Measurements from ENCODE around the gene SNX25. TPM values are rescaled to one million over a fixed set of nuclear protein-coding genes. Genes with fewer than 3 reads are reported as not detected.

SNX25 gene
- total RNA-seq, 2 donors from 2014 or later, result 15.8 to 17.9 TPM

DNA sequence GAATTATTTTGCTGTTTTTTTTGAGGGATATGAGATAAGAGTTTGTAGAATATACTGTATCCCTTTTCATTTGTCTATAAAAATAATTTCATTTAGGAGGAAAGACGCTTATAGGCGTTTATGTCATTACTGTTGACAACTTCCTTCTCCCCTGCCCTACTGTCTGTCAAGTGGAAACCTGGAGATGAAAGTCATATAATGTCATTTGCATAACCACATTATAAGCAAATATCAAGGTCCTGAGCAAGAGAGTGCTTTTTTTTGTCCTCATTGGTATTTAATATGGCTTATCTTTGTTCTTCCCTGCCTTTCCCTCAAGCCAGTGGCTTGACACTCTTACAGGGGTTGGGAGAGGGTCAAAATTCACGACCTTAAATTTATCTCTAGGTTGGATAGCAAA is 130.5 kb downstream of the SNX25 start:
- ATAC-seq (replicated peaks in 1 of 2), result no peak
- H3K9me3 Mint-ChIP-seq, result peaks cover 0 to 2% of the 10 kb centered on the region in 2 donors
- H3K27me3 Mint-ChIP-seq (ENCODE audit: low read depth), result no peaks in the 10 kb centered on the region
- no peak overlapping the region for H3K4me3 Mint-ChIP-seq
- DNase-seq, result no peak
- H3K4me1 Mint-ChIP-seq (ENCODE audit: low read depth), result peaks cover 39% of the 10 kb centered on the region
- no peak overlapping the region for H3K27ac Mint-ChIP-seq
- H3K36me3 Mint-ChIP-seq (ENCODE audit: insufficient read depth in 2 of 2), result peaks cover 6 to 12% of the 10 kb centered on the region in 2 donors

DNA sequence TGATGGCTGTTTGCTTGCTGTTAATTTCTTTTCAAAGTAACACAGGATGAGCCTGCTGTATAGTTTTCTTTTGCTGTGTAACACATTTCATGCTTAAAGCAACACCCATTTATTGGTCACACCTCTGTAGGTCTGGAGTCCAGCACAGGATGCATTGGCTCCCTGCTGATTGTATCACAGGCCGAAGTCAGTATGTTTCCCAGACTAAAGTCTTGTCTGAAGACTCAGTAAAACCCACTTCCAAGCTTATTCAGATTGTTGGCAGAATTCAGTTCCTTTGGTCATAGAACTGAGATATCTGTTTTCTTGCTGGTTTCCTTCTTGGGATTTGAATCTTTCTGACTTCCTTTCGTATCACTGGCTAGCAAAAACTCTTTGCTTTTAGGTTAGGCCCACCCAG is 132.0 kb downstream of the SNX25 start:
- Mint-ChIP-seq H3K36me3 (ENCODE audit: insufficient read depth in 2 of 2) (peaks cover 6 to 11% of the 10 kb centered on the region in 2 donors), H3K9me3 (peaks cover 0 to 2% of the 10 kb centered on the region in 2 donors), H3K27me3 (ENCODE audit: low read depth) (no peaks in the 10 kb centered on the region), H3K27ac (no peak overlapping the region), H3K4me3 (no peak overlapping the region), H3K4me1 (ENCODE audit: low read depth) (peaks cover 45% of the 10 kb centered on the region)
- ATAC-seq (replicated peaks in 1 of 2) (no peak), DNase-seq (no peak)

DNA sequence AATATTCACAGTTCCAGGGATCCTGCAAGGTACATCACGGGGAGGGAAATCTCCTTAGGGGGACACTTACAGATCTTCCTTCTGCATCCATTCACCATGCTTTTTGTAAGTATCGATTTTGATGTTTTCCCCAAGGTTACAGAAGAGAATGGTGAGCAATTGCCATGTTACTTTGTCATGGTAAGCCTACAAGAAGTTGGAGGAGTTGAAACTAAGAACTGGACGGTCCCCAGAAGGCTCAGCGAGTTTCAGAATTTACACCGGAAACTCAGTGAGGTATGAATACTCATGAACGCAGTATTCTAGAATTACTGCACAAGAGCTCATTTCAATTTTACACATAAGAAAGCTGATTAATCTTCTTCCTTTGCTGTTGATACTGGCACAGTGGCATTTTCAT is 132.4 kb downstream of the SNX25 start:
- no peaks in the 10 kb centered on the region for H3K27me3 Mint-ChIP-seq (ENCODE audit: low read depth)

DNA sequence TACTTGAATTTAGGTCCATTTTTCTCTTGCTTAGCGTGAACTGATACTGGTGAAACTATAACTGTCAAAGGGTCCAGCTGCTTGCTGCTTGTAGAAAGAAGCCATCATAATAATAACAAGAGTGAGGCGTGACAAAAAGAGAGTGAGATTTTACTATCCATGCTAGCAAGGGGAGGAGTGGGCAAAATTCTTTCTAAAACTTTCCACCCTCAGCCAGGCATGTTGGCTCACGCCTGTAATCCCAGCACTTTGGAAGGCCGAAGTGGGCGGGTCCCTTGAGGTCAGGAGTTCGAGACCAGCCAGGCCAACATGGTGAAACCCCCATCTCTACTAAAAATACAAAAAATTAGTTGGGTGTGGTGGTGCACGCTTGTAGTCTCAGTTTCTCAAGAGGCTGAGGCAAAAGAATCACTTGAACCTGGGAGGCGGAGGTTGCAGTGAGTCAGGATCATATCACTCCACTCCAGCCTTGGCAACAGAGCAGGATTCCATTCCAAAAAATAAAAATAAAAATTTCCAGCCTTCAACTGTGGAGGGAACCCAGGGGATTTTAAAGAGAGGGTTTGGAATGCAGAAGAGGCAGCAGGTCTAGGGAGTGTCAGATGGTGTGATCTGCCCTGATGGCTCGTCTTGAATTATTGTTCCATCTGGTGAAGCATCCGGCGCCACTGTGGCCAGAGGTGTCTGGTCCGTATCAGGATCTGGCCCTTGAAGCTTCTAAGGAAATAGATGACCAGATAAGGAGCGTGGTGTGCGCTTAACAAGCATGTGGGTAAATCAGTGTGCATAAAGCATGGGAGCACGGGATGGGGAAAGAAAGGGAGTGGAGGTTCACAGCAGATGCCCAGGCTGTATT is 134.6 kb downstream of the SNX25 start:
- no peak for DNase-seq
- peak; percentile 36 to 41 for ATAC-seq (replicated peaks in 1 of 2)
- H3K36me3 Mint-ChIP-seq (ENCODE audit: insufficient read depth in 2 of 2), result peaks cover 6% of the 10 kb centered on the region in 2 donors
- peak overlapping the region; percentile 50 to 76 for H3K4me3 Mint-ChIP-seq
- no peaks in the 10 kb centered on the region for H3K27me3 Mint-ChIP-seq (ENCODE audit: low read depth)
- H3K27ac Mint-ChIP-seq, result peak overlapping the region; percentile 92
- peaks cover 45% of the 10 kb centered on the region for H3K4me1 Mint-ChIP-seq (ENCODE audit: low read depth)
- H3K9me3 Mint-ChIP-seq, result peaks cover 0 to under 1% of the 10 kb centered on the region in 2 donors

More for the DNA sequence above, 132.4 kb downstream of the SNX25 start:
- Mint-ChIP-seq H3K4me1 (ENCODE audit: low read depth) (peaks cover 45% of the 10 kb centered on the region), H3K9me3 (peaks cover 0 to 2% of the 10 kb centered on the region in 2 donors), H3K4me3 (peak overlapping the region in 1 of 2 donors; percentile 7), H3K36me3 (ENCODE audit: insufficient read depth in 2 of 2) (peaks cover 7 to 11% of the 10 kb centered on the region in 2 donors), H3K27ac (peak overlapping the region; percentile 25)
- ATAC-seq (replicated peaks in 1 of 2) (peak; percentile 63 to 83), DNase-seq (peak in 1 of 2 donors; percentile 22)

DNA sequence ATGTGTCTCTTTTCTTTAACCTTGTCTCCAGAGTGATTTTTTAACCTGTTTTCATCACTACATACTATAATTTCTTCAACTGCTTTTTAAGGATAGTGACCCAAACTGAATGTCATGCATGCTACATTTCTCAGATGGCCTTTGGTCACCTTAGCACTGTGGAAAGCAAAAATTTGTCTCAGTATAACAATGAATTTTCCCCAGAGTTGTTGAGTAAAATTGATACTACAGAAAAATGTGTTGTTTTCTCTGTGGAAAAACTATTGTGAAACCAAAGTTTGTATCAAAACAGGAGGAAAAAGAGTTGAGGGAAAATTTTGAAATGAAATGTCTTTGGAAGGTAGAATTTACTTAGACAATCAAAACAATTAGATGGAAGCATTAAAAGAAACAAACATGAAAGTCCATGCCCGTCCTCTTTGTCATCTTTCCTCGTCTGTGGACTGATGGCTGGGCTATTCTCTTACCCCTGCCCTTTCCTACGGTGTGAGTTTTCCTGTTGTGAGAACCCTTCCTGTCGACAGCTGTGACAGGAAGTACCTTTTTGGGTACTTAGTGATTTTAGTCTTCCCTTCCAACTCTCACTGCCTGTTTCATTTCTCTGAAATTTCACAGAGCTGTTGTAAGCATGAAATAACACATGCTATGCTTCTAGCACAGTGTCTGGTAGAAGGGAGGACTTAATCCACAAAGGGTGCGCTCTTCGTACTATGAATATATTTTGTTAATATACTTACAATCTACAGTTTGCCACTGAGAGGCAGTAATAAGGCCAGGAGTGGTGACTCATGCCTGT is 135.5 kb downstream of the SNX25 start:
- peak overlapping the region; percentile 92 for H3K27ac Mint-ChIP-seq
- peak overlapping the region; percentile 50 to 76 for H3K4me3 Mint-ChIP-seq
- DNase-seq (no peak), ATAC-seq (replicated peaks in 1 of 2) (peak; percentile 35 to 39)
- H3K27me3 Mint-ChIP-seq (ENCODE audit: low read depth), result no peaks in the 10 kb centered on the region
- no peaks in the 10 kb centered on the region for H3K9me3 Mint-ChIP-seq
- peaks cover 3% of the 10 kb centered on the region in 2 donors for H3K36me3 Mint-ChIP-seq (ENCODE audit: insufficient read depth in 2 of 2)
- H3K4me1 Mint-ChIP-seq (ENCODE audit: low read depth), result peaks cover 40% of the 10 kb centered on the region

DNA sequence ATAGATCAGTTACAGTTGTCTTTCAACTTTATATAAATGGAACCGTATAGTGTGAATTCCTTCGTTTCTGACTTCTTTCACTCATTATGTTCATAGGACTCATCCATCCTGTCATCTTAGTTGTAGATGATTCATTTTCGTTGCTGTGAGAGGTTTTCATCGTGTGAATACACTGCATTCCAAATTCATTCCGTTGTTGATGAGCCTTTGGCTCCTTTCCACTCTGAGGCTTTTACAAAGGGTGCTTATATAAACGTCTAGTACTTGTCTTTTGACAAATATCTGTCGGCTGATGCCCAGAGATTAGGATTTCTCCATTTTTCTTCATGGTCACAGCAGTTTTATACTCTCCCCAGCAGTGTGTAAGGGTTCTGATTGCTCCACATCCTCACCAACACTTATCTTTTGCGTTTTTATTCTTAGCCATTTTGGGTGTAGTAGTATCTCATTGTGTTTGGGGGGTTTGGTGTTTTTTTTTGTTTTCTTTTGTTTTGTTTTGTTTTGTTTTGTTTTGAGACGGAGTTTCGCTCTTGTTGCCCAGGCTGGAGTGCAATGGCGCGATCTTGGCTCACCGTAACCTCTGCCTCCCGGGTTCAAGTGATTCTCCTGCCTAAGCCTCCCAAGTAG is 137.7 kb downstream of the SNX25 start:
- no peak for DNase-seq
- Mint-ChIP-seq H3K4me3 (no peak overlapping the region), H3K27ac (no peak overlapping the region), H3K36me3 (ENCODE audit: insufficient read depth in 2 of 2) (peaks cover 3 to 4% of the 10 kb centered on the region in 2 donors), H3K27me3 (ENCODE audit: low read depth) (no peaks in the 10 kb centered on the region), H3K9me3 (no peaks in the 10 kb centered on the region), H3K4me1 (ENCODE audit: low read depth) (peaks cover 31% of the 10 kb centered on the region)
- ATAC-seq (replicated peaks in 1 of 2), result no peak

DNA sequence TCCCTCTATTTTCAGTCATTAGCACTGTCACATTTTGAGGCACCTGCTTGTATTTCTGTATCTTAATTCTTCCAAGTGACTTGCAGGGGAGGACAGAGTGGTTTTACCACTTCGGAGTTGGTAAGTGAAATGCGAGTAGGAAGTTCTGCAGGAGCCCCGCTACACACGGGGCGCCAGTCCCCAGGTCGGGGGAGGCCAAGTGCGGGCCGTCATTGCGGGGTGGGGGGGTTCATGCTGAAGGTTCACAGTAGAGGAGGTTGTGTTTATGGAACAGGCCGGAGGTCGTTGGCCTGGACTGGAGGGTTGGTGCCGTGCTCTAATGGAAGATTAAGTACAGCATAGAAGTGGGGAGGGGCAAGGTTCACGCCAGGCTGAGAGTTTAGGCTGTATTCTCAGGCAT is 142.3 kb downstream of the SNX25 start:
- H3K27ac Mint-ChIP-seq, result no peak overlapping the region
- no peaks in the 10 kb centered on the region for H3K27me3 Mint-ChIP-seq (ENCODE audit: low read depth)
- no peak overlapping the region for H3K4me3 Mint-ChIP-seq
- H3K4me1 Mint-ChIP-seq (ENCODE audit: low read depth), result peaks cover under 1% of the 10 kb centered on the region
- DNase-seq (no peak), ATAC-seq (replicated peaks in 1 of 2) (no peak)
- H3K36me3 Mint-ChIP-seq (ENCODE audit: insufficient read depth in 2 of 2), result peaks cover 3 to 4% of the 10 kb centered on the region in 2 donors
- no peaks in the 10 kb centered on the region for H3K9me3 Mint-ChIP-seq

DNA sequence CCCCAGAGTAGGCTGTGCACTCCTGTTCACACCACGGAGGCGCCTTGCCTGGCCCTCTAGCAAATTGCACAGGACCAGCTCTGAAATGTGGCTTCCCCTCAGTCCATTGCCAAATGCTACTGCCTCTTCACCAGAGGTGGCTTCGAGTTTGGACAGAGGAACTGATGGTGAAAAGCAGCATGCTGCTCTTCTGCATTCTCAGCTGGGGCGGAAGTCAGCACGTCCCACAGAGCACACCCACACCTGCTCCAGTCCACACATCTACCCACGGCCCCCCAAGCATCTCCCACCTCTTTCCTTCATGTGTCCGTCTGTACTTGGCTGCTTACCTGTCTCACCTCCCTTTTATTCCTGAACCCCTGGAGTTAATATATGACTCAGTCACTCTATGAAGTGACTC is 142.8 kb downstream of the SNX25 start:
- H3K27me3 Mint-ChIP-seq (ENCODE audit: low read depth), result no peaks in the 10 kb centered on the region
- DNase-seq (no peak), ATAC-seq (replicated peaks in 1 of 2) (no peak)
- peaks cover 5% of the 10 kb centered on the region for H3K4me1 Mint-ChIP-seq (ENCODE audit: low read depth)
- H3K36me3 Mint-ChIP-seq (ENCODE audit: insufficient read depth in 2 of 2), result peaks cover 1 to 3% of the 10 kb centered on the region in 2 donors
- no peaks in the 10 kb centered on the region for H3K9me3 Mint-ChIP-seq
- H3K4me3 Mint-ChIP-seq, result no peak overlapping the region
- H3K27ac Mint-ChIP-seq, result no peak overlapping the region

DNA sequence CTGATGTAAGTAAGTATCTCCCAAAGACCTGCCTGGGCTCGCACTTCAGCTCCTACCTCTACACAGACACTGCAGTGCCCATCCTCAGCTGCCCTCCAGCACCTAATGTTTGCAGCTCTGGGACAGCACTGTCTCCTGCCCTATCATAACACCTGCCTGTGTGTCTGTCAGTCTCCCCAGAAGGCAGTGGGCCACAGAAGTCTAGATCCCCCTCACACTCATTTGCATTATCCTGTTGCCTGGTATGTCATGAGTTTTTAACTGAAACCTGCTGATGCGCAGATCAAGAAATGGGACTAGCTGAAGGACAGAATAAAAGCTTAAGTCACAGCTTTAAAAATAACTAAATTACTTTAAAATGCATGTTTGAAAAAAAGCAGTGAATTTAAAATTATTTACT is 143.3 kb downstream of the SNX25 start:
- H3K27me3 Mint-ChIP-seq (ENCODE audit: low read depth), result no peaks in the 10 kb centered on the region
- DNase-seq (no peak), ATAC-seq (replicated peaks in 1 of 2) (no peak)
- no peak overlapping the region for H3K4me3 Mint-ChIP-seq
- H3K36me3 Mint-ChIP-seq (ENCODE audit: insufficient read depth in 2 of 2), result peaks cover 1 to 3% of the 10 kb centered on the region in 2 donors
- H3K27ac Mint-ChIP-seq, result no peak overlapping the region
- peaks cover 11% of the 10 kb centered on the region for H3K4me1 Mint-ChIP-seq (ENCODE audit: low read depth)
- H3K9me3 Mint-ChIP-seq, result no peaks in the 10 kb centered on the region

DNA sequence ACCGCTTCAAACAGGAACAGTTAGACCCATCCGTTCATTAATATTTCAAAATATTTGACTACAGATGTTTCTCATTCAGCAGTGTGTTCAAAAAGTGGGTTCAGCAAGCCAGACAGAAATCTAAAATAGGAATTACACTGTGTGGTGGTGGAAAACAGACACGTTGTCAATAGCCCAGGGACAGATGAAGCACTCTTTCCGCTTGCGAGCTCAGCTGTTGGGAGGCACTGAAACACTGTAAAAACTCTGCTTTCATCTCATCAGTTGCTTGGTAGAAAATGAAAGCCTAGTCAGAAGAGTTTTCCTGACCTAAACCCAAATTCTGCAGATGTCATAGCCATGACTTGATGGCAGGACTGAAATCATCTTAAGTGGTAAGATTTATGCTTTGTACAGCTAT is 147.8 kb downstream of the SNX25 start:
- Mint-ChIP-seq H3K4me3 (no peak overlapping the region), H3K27me3 (ENCODE audit: low read depth) (no peaks in the 10 kb centered on the region), H3K4me1 (ENCODE audit: low read depth) (peaks cover 11% of the 10 kb centered on the region), H3K36me3 (ENCODE audit: insufficient read depth in 2 of 2) (no peaks in the 10 kb centered on the region), H3K27ac (no peak overlapping the region), H3K9me3 (no peaks in the 10 kb centered on the region)
- ATAC-seq (replicated peaks in 1 of 2), result peak; percentile 18 to 69
- DNase-seq, result no peak

DNA sequence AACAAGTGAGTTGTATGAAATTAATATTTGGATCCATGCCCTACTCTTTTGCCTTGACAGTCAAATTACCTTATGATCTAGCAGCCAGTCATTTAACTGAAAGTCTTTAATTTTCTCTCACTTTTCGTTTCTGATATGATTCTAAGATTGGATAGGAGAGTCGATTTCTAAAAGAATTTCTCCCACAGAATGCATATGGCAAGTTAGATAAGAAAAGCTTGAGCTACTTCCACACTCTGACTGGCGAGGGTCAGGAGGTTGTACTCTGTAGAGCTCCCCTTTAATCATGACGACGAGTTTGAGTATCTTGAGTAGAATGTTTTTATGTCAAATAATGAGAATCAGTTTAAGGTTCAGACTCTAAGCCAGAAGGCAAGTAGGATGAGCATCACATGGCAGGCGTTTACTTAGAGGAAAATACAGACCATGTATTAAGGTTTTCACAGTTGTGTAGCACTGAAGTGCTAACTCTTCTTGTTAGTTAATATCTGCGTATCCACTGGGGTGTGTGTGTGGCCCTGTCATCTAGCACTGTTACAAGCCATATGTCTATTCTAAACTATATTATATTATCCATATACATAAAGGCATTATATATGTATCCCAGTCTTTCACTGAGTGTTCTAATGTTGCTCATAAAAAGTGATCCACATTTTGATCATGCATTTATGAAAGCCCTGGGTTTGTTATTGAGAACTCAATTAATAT is 148.5 kb downstream of the SNX25 start:
- H3K27ac Mint-ChIP-seq, result peak overlapping the region; percentile 22
- no peaks in the 10 kb centered on the region for H3K27me3 Mint-ChIP-seq (ENCODE audit: low read depth)
- H3K4me1 Mint-ChIP-seq (ENCODE audit: low read depth), result peaks cover 11% of the 10 kb centered on the region
- H3K9me3 Mint-ChIP-seq, result no peaks in the 10 kb centered on the region
- H3K36me3 Mint-ChIP-seq (ENCODE audit: insufficient read depth in 2 of 2), result no peaks in the 10 kb centered on the region
- H3K4me3 Mint-ChIP-seq, result no peak overlapping the region
- ATAC-seq (replicated peaks in 1 of 2) (no peak), DNase-seq (no peak)

DNA sequence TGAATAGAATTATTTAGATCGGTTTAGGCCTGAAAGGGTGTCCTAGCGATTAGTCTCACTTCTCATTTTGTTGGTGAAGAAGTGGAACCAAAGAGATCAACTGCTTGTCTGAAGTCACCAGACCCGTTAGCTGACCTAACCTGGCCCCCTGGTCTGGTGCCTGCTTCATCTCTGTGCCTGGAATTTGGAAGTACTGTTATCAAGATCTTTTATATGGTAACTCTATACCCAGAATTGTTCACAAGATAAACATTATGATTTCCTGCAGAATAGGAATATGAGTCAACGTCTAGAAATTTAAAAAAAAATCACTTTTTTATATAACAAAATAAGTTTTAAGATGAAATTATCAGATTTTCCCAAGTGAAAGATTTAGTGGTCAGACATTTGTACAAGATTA is 149.1 kb downstream of the SNX25 start:
- no peaks in the 10 kb centered on the region for H3K36me3 Mint-ChIP-seq (ENCODE audit: insufficient read depth in 2 of 2)
- H3K9me3 Mint-ChIP-seq, result no peaks in the 10 kb centered on the region
- ATAC-seq (replicated peaks in 1 of 2) (no peak), DNase-seq (no peak)
- no peak overlapping the region for H3K27ac Mint-ChIP-seq
- no peak overlapping the region for H3K4me3 Mint-ChIP-seq
- H3K27me3 Mint-ChIP-seq (ENCODE audit: low read depth), result no peaks in the 10 kb centered on the region
- H3K4me1 Mint-ChIP-seq (ENCODE audit: low read depth), result peaks cover 11% of the 10 kb centered on the region
